Thyroid gland (tissue), 4 donors: Measurements from ENCODE around the gene DLGAP1. TPM values are rescaled to one million over a fixed set of nuclear protein-coding genes. Genes with fewer than 3 reads are reported as not detected.

Experiments
- DNase-seq, 2 donors: peaks; one replicate each; pipeline ENCODE4 v3.0.0-alpha.2; 2019
- H3K27ac ChIP-seq, 3 donors: fragments of 200-600 bp; sonication (generic); 1 replicate in 2 of 3; 2 replicates in 1 of 3; pipeline ENCODE4 v1.5.1; 2016 to 2019; ENCODE audit warnings: mild to moderate bottlenecking in 1 of 3, moderate library complexity in 1 of 3
- H3K27me3 ChIP-seq: fragments of 200-600 bp; sonication (generic); one replicate; pipeline ENCODE4 v1.5.1; 2019
- H3K36me3 ChIP-seq, 2 donors: fragments of 200-600 bp; sonication (generic); one replicate each; pipeline ENCODE4 v1.5.1; 2016 to 2019
- H3K4me1 ChIP-seq, 2 donors: fragments of 200-600 bp; sonication (generic); one replicate each; pipeline ENCODE4 v1.5.1; 2017 to 2019
- H3K4me3 ChIP-seq, 3 donors: fragments of 200-600 bp; sonication (generic); replicated peaks in 1 of 3; 1 replicate in 2 of 3; 2 replicates in 1 of 3; pipeline ENCODE4 v1.5.1; 2016; ENCODE audit warnings: mild to moderate bottlenecking in 1 of 3
- H3K9me3 ChIP-seq: fragments of 200-600 bp; sonication (generic); one replicate; pipeline ENCODE4 v1.5.1; 2017
- CTCF ChIP-seq, 6 experiments: fragments of 200-600 bp in 3 of 6; fragments of 450-650 bp in 3 of 6; sonication (generic) in 3 of 6; IDR thresholded peaks; one replicate each; pipeline ENCODE4 v1.5.1; 2016 to 2019; ENCODE audit warnings: antibody characterized with exemption in 6 of 6, mild to moderate bottlenecking in 2 of 6, inconsistent platforms in 1 of 6, moderate library complexity in 1 of 6
- POLR2A ChIP-seq, 2 donors: fragments of 450-650 bp; IDR thresholded peaks; one replicate each; pipeline ENCODE4 v1.6.1; 2017; ENCODE audit warnings: antibody characterized with exemption in 2 of 2, mild to moderate bottlenecking in 2 of 2, moderate library complexity in 1 of 2
- WGBS, 2 donors: methylation state at CpG; one replicate each; pipeline ENCODE4 v1.1.5; 2017; 5-methylcytosine and 5-hydroxymethylcytosine counted together
- intact Hi-C: fragments of 100-400 bp; cut with DNase I; formaldehyde crosslinking; loops from one replicate; pipeline ENCODE4 v1.15.1; 2023
- total RNA-seq, 4 donors: library from RNA; depleted of rRNA; stranded (reverse); fragments of >200 nt; gene quantifications; one replicate each; pipeline ENCODE4 v1.2.3, GENCODE V29; 2016

DLGAP1 gene
- total RNA-seq, 4 donors from 2014 or later: 0.25 to 2.7 (median 0.77) TPM

DNA sequence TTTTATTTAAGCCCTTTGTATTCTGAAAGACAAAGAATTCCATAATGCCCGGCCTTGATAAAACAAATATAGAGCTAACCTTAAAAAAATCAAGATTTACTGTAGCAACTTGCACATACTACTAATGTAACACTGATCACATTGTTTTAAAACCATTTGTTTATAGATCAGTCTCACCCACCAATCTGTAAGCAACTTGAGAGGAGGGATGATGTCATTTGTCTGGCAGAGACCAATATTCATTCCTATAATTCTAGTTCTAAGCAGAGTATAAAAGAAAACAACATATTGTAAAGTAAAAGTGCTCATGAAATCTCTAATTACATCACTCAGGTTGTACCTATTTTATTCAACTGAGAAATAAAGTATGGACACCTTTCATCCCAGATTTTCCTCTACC, 624.5 kb downstream of the DLGAP1 start:
- Histone ChIP-seq H3K27me3 (no peaks in the 10 kb centered on the region), H3K4me3 (no peak overlapping the region), H3K36me3 (no peaks in the 10 kb centered on the region), H3K9me3 (no peaks in the 10 kb centered on the region), H3K4me1 (no peaks in the 10 kb centered on the region), H3K27ac (no peak overlapping the region)
- no peak for TF ChIP-seq POLR2A (IDR thresholded peaks at IDR 0.05)
- no peak for TF ChIP-seq CTCF (IDR thresholded peaks at IDR 0.05)
- 96 to 97% methylated on average over 1 of the region's 1 CpG for WGBS, 2 donors
- intact Hi-C loops: no loop called here
- DNase-seq: no peak

GRCh38 chr18:3827236-3827845, 627.8 kb downstream of the DLGAP1 start:
- no peak for DNase-seq
- Histone ChIP-seq H3K4me3 (no peak overlapping the region), H3K9me3 (no peaks in the 10 kb centered on the region), H3K36me3 (no peaks in the 10 kb centered on the region), H3K27me3 (no peaks in the 10 kb centered on the region), H3K4me1 (no peaks in the 10 kb centered on the region), H3K27ac (no peak overlapping the region)
- intact Hi-C loops: no loop called here
- TF ChIP-seq CTCF (IDR thresholded peaks at IDR 0.05) (no peak), POLR2A (IDR thresholded peaks at IDR 0.05) (no peak)
- 34 to 40% methylated on average over 6 of the region's 6 CpGs for WGBS, 2 donors

DNA sequence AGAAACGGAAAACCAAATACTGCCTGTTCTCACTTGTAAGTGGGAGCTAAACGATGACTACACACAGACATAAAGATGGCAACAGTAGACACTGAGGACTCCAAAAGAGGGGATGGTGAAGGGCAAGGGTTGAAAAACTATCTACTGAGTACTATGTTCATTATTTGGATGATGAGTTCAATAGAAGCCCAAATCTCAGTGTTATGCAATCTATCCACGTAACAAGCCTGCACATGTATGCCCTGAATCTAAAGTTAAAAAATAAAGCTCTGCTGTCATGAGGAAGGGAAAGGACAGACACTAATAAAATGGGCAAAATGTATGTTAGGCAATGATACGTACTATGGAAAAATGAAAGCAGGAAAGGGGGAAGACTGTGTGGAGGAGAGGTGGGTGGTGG, 629.1 kb downstream of the DLGAP1 start:
- DNase-seq: no peak
- Histone ChIP-seq H3K9me3 (no peaks in the 10 kb centered on the region), H3K36me3 (no peaks in the 10 kb centered on the region), H3K4me1 (no peaks in the 10 kb centered on the region), H3K4me3 (no peak overlapping the region), H3K27ac (no peak overlapping the region), H3K27me3 (no peaks in the 10 kb centered on the region)
- intact Hi-C loops: no loop called here
- TF ChIP-seq CTCF (IDR thresholded peaks at IDR 0.05): no peak
- no peak for TF ChIP-seq POLR2A (IDR thresholded peaks at IDR 0.05)
- 92 to 93% methylated on average over 4 of the region's 4 CpGs for WGBS, 2 donors

- no peak for DNase-seq
- H3K27ac ChIP-seq: no peak overlapping the region
- H3K4me3 ChIP-seq: no peak overlapping the region
- intact Hi-C loops: no loop called here
- no peaks in the 10 kb centered on the region for H3K36me3 ChIP-seq
- H3K4me1 ChIP-seq: no peaks in the 10 kb centered on the region
- TF ChIP-seq POLR2A (IDR thresholded peaks at IDR 0.05): no peak
- TF ChIP-seq CTCF (IDR thresholded peaks at IDR 0.05): no peak
- H3K27me3 ChIP-seq: no peaks in the 10 kb centered on the region
- H3K9me3 ChIP-seq: no peaks in the 10 kb centered on the region
These were observed 631.0 kb downstream of the DLGAP1 start for GRCh38 chr18:3824101-3824500.

- no peak for TF ChIP-seq CTCF (IDR thresholded peaks at IDR 0.05)
- TF ChIP-seq POLR2A (IDR thresholded peaks at IDR 0.05): no peak
These were observed 632.0 kb downstream of the DLGAP1 start for GRCh38 chr18:3823073-3823472.

More at GRCh38 chr18:3823073-3823472, 632.0 kb downstream of the DLGAP1 start:
- DNase-seq: no peak
- WGBS, 2 donors: 92 to 96% methylated on average over 3 of the region's 3 CpGs
- Histone ChIP-seq H3K27ac (no peak overlapping the region), H3K4me1 (no peaks in the 10 kb centered on the region), H3K4me3 (no peak overlapping the region), H3K9me3 (no peaks in the 10 kb centered on the region), H3K27me3 (no peaks in the 10 kb centered on the region), H3K36me3 (no peaks in the 10 kb centered on the region)
- intact Hi-C loops: no loop called here
